Hematopoietic multipotent progenitor cell (in vitro differentiated cells): ENCODE measurements around the gene HEPN1. TPM values are rescaled to one million over a fixed set of nuclear protein-coding genes. Genes with fewer than 3 reads are reported as not detected.

Experiments used
- DNase-seq, 3 donors: peaks; one replicate each; pipeline ENCODE4 v3.0.0-alpha.2; 2011 to 2015; ENCODE audit warnings: low read depth in 2 of 3, low spot score in 2 of 3
- total RNA-seq: library from RNA; depleted of rRNA; stranded (reverse); fragments of >200 nt; gene quantifications from one replicate; pipeline ENCODE4 v1.2.3, GENCODE V29; 2012

The HEPN1 gene
- total RNA-seq, 1 donor = not detected

- DNase-seq = no peak
These were observed 34.7 kb upstream of the HEPN1 start for GRCh38 chr11:124884340-124884739.

GRCh38 chr11:124884869-124885479 is 34.1 kb upstream of the HEPN1 start:
- DNase-seq = no peak

DNA sequence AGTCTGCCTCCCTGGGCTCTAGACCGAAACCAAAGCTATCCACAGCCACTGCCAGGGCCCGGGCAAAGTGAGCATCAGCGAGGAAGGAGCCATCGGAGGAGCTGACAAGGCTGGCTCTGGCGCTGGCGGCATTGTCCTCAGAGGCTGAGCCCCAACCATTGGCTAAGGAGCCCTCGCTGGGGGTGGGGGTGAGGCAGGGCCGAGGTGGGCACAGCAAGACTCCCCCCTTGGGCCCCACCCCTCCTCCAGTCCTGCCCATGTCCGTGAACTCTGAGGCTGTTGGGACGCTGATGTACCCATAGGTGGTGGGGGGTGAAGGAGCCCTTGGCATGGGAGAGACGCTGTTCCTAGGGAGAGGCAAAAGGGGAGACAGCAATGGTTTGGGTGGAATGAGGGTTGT is 32.6 kb upstream of the HEPN1 start:
- no peak for DNase-seq

DNA sequence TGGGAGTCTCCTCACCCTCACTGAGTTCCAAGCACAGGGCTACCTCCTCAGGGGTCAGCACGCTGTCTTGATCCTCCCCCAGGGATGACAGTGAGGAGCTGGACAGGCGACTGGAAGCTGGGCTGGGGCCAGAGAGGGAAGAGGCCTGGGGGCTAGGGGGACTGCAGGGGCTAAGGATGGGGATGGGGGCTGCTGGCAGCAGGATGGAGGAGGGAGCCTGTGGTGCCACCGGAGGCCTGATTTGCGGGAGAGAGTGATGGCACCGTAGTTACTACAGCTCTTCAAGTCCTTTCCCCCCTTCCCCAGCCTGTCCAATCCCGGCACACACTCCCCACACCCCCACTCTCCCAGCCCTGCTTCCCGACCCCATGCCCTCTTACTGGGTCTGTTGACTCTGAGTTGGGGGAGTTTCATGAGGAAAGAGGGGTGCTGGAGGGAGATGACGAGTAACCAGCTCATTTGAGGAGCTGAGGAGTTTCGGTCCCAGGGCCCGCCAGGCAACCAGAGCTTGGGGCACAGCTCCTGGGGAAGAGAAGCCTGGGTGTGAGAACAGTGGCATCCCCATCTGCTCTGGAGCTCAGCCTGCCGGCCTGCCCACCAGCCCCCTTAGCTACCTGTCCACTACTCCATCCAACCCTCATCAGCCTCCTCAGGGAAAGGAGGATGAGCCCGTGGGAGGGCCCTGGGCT is 31.9 kb upstream of the HEPN1 start:
- no peak for DNase-seq

- no peak for DNase-seq
These were observed 31.4 kb upstream of the HEPN1 start for GRCh38 chr11:124887667-124888013.

DNA sequence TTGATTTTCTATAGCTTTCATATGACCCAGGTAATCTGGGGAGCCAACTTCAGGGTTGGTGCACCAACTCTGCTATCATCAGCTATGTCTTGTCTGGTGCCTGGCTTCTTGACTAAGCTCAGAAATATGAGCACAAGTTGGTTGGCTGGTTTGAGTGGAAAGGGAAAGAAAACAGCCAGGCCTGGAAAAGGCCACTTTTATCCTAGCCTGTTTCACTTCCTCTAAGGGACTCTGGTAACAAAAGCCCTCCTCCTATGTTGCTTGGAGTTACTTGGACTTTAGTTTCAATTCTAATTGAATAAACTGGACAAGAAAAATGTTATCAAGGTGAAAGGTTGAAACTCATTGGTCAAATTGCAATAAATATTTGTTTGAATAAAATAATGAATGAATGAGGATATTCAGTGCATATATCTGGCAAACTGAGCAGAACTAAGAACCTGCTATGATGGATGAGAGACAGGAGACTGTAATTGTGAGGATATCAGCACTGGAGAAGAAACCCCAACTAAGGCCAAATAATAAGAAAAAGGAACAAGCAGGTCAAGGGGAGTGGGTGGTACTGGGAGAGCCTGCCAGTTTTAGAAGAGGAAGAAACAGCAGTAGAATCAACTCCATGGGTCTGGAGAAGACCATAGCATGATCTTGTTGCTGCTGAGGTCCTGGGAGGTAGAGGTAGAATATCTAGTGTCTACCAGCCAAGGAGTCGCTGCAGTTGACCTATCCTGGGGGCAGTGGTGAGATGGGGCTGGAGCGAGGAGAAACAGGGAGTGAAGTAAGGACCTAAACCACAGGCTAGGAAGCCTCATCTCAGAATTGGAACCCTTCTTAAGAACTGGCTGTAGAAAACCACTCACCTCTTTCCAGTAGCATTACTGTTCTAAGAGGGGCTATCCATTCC is 29.6 kb upstream of the HEPN1 start:
- DNase-seq = no peak

GRCh38 chr11:124890151-124890550 is 28.9 kb upstream of the HEPN1 start:
- no peak for DNase-seq

DNA sequence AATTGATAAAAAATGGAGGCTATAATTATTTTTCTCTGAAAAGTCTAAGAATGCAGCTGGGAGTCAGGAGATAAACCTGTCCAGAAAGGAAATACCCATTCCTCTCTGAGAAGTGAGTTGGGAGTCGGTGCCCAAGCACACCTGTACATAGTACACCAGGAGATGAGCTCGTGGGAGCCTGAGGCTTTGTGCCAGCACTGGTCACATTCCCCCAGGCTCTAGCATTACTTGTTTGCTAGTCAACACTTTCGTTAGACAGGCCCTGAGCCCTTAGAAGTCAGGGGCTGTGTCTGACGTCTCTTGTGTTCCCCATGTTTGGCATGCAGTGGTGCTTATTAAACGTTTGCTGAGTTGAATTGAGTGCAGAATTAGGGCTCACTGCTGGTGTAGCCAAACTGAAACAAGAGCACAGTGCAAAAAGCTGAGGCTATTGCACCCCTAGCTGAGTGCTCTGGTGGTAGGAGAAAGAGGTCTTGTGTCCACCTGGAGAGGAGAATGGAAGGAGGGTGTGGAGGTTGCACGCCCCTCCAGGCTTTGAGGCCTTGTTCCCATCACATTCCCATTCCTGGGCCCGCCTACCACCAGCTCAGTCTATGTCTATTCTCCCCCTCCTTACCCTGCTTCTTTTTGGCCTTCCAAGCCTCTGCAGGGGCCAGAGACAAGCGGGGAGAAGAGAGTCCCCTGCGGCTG is 28.2 kb upstream of the HEPN1 start:
- no peak for DNase-seq

DNA sequence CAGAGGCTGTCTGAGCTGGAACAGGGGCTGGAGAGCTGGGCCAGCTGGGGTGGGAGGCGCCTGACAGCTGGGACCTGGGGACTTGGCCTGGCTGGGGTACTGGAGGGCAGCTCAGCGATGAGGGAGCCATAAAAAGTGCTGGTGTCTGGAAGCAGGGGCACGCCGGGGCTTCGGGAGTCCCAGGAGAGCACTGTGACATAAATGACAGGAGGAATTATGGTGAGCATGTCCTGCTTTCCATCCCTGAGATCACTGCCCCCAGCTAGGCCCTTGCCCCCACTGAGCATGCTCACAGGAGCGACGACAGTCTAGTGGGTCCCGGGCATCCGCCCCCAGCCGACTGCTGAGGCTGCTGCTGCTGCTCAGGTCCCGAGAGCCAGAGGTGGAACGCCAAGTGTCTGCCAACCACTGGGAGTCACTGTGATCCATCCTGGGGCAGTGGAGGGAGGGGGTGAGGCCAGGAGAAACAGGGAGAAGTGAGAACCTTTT is 27.6 kb upstream of the HEPN1 start:
- DNase-seq = no peak

- no peak for DNase-seq
These were observed 26.9 kb upstream of the HEPN1 start for GRCh38 chr11:124892146-124892545.

DNA sequence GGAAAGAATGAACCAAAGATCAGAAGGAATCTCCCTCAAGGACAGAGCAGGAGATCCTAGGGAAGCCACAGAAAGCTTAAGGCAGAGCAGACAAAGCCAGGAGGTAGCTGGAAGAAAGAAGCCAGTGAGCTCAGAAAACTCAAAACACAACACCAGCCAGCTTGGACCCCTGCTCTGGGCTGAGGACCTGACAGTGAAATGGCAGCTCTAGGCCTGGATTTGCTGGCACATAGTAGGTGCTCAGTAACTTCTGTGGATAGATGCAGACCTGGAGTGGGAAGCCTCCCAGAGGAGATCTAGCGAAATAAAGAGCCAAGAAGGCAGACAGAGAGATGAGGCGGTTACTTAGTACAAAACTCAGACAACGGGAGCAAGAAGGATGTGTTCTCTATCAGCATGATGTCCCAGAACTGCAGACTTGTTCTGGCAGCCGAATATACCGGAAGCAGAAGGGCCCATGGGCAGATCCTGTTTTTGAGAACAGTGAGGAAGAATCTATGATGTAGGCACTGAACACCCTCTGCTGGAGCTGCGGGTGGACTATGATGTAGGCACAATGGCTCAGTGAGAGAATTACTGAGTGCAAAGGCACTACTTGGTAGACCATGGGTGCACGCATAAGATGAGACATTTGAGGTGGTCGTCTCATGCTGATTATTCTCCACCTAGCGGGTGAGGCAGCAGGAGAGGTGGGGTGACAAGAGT is 26.1 kb upstream of the HEPN1 start:
- peak in 2 of 3 donors; percentile 59 to 72 for DNase-seq

DNA sequence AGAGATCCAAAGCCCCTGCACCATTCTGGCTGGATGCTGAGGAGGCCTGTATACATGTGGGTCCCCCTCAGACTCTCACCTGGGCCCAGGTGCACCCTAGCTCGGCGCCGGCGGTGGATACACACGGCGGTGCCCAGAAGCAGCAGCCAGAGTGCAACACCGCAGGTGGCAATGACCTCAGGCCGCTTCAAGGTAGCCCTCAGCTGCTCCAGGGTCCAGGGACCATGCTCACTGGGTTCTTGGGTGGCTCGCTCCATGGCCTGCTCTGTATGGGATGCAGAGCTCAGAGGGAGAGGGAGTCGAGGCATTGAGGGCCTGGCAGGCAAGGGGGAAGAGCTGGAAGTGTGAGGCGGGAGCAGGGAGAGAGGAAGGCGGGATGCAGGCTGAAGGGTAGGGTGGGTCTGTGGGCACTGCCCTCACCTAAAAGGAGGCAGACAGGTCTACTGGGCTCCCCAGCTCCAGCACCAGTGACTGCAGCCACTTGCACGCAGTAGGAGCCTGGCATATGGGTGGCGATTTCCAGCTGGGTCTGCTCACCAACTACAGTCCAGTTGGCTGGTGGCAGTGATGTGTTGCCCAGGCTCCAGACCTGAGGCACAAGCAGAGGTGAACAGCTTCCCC is 25.2 kb upstream of the HEPN1 start:
- DNase-seq = no peak

GRCh38 chr11:124894606-124895430 is 24.2 kb upstream of the HEPN1 start:
- DNase-seq = no peak

GRCh38 chr11:124895471-124895971 is 23.5 kb upstream of the HEPN1 start:
- no peak for DNase-seq

- no peak for DNase-seq
These were observed 22.8 kb upstream of the HEPN1 start for GRCh38 chr11:124896071-124896750.

GRCh38 chr11:124896821-124897391 is 22.1 kb upstream of the HEPN1 start:
- no peak for DNase-seq

DNA sequence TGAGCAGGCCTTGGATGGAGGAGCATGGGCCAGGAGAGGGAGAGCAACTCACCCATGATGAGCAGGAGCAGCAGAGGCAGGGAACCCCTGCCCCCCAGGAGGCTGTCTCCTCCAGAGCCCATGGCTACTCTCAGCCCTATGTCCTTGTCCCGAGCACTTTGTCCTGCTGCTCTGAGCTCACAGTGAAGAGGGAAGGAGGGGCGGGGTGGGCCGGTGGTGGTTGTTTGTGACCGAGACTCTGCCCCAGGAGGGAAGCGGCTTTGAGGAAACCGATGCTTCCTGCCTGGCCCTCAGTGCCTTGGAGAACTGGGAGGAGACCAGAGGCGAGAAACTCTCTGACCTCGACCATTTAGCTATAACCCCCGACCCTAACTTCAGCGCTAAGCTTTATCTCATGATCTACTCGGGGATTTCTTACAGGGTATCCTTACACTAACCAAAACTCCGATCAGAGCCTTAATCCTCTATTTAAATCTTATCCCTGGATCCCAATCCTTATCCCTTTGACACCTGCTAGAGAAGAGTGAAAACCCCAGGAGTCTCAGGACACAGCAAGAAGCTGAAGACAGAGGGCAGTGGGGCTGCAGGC is 21.3 kb upstream of the HEPN1 start, which contains the start of gene ROBO4:
Gene ROBO4 (minus strand): TSS at position 192 of the 589 bp plus-strand sequence. CDS start 70 bp downstream, at position 122.
- peak in 2 of 3 donors; percentile 51 to 62 for DNase-seq
